HPDE6-E6E7 (cell line): ENCODE results near the gene CLCNKA.

Experiments used
- DNase-seq: peaks from one replicate; pipeline ENCODE4 v3.0.0; 2011; ENCODE audit warnings: missing footprints; ENCODE audit errors: extremely low spot score

Gene CLCNKA

DNA sequence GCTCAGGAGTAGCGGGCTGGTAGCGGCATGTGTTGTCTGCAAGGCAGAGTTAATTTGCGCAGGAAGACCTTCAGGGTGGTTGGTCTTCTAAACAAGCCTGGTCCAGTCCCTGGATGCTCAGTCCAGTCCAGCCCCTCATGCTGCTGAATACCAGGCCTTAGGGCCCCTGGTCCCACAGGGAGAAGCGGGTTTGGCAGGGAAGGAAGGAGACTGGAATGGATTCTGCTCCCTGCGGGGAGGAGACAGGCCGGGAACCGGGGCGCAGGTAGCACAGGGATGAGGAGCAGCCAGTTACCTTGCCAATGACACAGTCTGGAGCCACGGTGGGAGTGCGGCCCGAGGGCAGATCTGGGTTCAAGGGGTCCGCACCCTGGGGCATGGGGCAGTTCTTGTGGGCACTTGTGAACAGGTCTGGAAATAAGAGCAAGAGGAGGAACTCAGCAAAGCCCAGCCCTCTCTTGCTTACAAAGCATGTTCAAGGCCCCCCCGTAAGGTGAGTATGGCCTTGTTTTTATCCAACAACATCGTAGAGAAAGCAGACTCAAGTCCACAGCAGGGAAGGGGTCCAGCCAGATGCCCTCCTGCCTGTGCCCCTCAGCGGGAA is 41.5 kb downstream of the CLCNKA start:
- DNase-seq: no peak

DNA sequence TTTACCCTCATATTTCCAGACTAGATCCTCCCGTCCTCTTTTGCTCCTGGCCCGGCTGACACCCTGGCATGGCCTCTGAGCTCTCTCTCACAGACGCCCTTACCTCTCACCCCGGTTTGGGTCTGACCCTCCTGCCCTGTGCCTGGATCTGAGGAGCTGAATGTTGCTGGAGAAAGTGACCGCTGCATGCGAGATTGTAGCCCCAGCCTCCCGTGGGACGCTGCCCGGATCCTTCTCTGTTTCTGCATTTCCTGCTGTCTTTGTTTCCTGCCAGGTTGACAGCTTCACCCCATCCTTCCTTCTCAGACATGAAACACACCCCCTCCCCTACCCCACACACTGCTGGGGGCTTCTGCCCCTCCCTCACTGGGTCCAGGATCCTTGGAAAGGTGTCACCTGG is 42.1 kb downstream of the CLCNKA start:
- no peak for DNase-seq

DNA sequence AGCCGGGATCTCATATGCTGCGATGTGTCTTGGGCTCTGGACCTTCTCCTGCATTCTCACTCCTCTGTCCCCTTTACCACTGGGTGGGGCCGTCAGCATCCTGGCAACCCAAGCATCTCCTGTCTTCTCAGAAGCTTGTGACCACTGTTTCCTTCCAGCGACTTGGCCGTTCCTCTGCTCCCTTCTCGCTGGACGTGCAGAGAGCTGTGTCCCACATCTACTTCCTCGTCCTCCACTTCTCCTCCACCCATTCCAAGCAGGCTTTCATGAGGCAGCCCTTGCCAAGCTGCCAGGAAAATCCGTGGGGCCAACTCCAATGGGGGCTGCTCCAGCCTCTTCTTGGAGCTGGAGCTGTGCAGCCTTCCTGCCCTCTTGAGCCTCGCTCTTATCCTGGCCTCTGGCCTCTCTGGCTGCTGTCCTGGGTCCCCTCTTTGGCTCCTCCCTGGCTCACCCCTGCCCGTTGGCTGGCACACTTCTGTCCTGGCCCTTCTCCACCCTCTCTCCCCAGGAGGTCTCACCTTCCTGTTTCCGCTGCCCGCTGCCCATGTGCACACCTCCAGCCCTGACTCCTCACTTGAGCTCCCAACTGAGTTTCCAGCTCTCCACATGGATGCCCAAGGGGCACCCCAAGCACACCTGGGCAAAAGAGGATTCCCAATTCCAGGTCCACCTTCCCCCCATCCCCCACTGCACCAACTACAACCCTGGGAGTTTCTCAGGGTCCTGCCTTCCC is 42.9 kb downstream of the CLCNKA start:
- DNase-seq: no peak

DNA sequence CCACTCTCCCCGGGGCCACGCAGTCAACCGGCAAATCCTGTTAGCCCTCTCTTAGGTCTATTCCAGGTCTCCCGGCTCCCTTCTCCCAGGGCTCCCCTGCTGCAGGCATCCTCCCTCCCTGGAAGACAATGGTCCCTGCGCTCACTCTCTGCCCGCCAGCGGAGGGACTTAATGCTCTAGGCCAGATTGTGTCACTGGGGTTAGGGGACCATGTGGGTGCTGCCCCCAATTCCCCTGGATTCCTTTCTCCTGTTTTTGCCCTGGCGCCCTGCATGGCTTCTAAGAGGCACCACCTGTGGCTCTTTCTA is 43.4 kb downstream of the CLCNKA start:
- DNase-seq: no peak

DNA sequence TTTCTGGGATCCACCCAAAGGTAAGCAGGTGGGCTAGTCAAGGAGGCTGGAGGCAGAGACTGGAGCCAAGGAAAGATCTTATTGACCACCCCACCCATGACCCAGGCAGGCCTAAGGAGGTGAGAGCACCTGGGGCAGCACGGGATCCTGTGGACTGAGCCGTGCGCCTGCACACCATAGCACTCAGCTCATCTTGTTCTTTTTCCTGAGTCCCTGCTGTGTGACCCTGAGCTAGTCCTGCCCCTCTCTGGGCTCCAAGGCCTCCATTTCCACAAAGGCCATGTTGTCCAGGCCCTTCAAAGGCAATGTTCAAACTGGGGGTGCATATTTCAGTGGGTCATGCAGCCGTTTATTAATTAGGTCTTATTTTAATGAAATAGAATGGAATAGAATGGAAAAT is 44.4 kb downstream of the CLCNKA start:
- DNase-seq: no peak

DNA sequence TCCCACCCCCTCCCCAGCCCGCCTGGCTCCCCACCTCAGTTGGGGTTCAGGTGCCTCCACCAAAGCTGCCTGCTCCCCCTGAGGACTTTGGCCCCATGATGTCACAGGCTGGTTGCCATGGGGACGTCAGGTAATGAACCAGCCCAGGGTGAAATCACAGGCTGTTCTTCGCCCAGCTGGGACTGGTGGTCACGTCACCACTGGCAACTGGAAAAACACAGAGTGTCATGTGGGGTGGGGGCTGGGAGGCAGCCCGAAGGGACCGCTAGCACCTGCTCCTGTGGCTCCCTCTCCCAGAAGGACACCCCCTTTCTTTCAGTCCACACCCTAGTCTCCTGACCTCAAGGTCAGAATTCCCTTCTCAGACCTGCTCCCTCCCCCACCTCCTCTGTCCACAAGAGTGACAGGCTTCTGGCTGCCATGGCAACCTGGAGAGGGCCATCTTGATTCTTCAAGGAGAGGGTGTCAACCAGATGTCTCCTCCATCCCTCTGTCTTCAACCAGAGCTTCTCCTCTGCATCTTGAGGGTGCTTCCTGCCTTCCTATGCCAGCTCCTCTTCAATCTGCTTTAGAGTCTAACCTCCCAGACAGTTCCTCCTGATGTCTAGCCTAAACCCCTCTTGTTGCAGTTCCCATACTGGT is 45.4 kb downstream of the CLCNKA start:
- DNase-seq: peak; percentile 78

DNA sequence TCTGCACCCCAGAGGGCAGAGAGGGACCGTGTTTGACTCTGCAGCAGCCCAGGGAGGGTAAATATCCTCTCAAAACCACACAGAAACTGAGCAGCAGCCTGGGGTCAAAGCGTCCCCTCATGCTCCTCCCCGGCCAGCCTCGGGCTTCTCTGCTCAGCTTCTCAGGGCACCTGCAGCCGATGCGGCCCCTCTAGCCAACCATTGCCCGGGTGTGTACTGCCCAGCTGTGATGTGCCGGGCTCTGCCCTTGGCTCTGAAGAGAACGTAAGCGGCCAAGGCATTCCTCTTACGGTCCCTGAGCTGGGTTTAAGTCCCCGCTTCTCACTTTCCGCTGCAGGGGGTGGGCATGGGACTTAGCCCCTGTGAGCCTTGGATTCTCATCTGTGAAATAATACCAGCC is 46.1 kb downstream of the CLCNKA start:
- DNase-seq: no peak

DNA sequence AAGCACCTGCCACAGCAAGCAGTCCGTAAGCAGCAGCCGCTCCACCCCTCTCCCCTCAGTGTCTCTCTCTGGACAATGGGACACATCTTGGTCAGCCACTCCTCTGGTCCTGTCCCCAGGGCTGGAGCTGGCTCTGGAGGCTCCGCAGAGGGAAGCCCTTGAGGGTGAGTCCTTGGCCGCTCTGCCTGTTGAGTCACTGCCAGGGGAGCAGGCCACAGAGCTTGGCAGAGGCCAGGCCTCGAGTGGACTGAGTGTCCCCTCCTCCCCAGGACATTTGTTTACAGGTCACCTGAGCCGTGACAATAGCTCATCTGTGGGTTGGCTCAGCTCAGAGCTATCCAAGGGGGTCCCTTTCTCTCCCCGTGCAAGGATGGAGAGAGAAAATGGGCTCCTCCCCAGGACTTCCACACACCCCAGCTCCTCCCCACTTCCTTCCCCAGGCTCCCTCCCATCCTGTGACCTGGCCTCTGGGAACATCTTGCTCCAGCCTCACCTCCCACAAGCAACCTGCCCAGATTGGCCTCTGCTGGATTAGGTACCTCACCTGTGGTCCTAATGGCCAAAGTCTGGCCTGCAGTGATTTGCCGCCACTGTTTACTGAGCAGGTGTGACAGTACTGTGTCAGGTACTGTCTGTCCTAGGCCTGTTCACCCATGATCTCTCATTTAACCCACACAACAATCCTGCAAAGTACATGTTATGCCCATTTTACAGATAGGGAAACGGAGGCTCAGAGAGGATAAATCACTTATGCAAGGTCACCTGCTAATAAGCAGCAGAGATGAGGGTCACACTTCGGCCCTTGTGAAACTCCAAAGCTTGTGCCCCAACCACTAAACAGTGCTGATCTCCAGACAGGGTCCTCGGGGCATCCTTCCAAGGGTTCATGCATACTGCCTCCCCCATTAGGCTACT is 46.8 kb downstream of the CLCNKA start:
- no peak for DNase-seq

DNA sequence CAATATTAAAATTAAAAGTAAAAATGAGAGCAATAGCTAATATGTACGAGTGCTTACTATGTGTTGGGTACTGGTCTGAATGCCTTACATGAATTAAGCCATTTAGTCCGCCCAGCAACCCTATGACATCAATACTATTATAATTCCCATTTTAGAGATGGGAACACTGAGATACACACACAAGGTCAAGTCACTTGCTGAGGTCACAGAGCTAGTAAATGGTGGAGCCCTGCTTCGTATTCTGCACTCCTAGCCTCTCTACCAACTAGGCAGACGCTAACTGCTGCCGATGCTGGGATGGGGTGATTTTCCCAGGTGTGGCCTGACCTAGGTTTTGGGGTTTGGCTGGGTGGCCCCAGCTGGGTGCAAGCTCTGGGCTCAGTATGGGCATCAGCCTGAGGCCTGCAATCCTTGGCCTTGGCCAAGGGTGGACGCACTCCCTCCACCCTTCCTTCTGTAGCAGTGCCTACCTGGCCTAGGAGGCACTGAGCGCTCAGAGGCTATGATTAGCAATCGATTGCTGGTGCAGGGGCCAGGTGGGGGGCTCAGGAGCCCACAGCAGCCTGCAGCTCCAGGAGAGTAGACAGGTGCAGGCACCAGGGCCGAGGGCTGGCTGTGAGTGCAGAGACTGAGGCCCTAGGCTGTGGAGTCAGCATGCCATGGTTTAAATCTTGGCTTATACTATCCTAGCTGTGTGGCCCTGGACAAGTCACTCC is 49.0 kb downstream of the CLCNKA start:
- DNase-seq: no peak

DNA sequence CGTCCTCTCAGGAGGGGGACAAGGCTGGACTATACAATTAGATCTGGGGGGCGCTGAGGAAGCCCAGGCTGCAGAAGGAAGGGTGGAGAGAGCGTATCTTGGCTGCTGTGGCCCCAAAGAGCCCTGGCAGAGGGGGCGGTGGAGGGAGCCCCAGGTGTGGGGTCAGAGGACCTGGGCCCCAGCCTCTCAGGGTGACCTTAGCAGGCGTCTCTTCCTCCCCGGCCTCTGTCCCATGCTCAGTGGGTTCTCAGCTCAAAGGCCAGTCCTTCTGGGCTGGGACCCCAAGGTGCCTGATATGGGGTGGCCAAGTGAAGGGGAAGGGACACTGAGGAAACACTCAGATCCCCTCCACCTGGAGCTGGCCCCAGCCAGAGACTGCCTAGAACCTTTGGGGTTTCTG is 49.8 kb downstream of the CLCNKA start:
- DNase-seq: no peak

DNA sequence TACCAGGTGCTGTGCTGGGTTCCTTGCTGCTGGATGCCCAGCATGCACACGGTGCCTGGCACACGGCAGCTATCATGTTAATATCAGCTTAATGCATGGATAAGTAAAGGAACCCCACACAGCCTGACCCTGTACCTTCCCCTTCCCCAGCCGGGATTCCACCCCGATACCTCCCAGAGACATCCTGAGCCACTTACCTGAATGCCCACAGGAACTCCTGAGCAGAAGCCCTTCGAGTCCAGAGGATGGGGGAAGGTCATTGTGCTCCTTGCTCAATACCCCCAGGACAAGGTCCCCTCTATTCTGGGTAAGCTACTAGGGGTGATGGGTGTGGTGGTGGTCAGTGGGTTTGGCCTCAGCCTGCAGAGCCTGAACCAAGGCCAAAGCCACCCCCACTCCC is 50.3 kb downstream of the CLCNKA start:
- DNase-seq: no peak

DNA sequence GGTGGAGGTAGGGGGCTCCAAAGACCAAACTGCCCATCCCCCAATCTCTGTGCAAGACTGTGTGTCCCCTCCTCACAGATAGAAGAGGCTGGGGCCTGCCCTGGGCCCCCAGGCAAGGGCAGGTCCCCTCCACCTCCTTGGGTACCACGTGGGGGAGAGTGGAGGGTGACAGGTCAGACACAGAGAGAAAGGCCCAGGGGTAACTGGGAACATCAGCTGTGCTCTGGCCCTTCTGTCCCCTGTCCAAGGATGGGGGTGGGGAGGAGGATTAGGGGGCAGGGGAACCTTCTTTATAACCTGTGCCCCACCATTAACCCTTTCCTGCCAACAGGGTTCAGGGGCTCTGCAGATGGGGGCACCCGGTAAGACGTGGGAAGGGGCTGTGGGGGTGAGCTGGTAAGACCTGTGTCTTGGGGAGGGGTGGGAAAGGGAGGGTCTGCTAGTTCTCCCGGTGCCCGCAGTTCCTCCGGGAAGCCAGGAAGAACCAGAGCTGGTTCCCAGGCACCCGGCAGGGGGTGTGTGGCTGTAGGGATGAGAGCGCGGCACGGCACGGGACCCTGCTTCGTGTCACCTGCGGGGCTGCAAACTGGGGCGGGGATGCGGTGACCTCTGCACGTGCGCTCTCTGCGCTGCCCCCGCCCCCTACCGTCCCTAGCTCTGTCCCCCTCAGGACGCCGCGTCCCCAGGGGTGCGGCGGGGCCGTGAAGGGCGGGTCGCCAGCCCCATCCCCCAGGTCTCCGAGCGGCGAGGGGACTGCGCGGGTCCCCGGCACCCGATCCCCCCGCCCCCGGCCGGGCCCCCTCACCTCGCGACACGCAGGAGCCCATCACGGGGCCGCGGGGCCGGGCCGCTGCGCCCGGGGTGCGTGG is 51.0 kb downstream of the CLCNKA start:
- no peak for DNase-seq

DNA sequence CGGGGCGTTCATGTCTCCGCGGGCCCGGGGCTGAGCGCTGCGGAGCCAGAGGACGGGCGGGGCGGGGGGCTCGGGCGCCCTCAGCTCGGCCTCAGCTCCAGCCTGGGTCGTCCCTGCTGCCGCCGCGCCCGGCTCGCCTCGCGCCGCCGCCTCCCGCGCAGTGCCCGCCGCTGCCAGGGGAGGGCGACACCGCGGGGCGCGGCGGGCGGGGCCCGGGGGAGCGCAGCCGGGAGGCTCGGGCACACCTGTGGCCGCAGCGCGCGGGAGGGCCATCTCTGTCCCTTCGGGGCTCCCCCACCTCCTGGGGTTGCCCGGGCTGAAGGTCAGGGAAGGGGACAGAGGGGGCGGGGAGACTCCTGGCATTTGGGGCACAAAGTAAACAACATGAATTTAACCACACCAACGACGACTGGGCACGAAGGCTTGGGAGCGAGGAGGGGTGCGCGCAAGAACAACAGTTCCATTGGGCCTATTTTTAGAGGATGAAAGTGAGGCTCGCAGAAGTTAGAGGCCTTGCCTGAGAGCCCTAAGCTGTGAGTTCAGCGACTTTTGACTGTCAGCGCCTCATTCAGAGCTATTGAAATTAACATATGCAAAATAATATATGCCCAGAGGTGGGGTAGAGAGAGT is 51.8 kb downstream of the CLCNKA start, which contains the start of gene FAM131C:
Gene FAM131C (minus strand): TSS at position 162 of the 630 bp plus-strand sequence. CDS start 209 bp downstream, outside the sequence.
- DNase-seq: peak; percentile 75

DNA sequence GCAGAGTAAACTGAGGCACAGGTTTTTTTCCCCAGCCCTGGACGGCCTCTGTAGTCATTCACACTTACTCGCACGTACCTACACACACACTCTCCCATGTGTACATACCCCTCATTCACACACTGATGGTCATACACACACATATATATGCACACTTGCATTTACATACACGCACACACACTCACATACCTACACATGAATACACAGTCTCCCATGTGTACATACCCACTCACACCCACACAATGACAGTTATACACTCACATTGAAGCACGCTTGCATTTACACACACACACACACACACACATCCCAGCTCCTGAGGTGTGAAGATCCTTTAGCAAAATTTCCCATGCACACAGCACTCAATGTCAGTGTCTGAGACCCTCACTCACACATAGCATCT is 52.4 kb downstream of the CLCNKA start:
- no peak for DNase-seq

DNA sequence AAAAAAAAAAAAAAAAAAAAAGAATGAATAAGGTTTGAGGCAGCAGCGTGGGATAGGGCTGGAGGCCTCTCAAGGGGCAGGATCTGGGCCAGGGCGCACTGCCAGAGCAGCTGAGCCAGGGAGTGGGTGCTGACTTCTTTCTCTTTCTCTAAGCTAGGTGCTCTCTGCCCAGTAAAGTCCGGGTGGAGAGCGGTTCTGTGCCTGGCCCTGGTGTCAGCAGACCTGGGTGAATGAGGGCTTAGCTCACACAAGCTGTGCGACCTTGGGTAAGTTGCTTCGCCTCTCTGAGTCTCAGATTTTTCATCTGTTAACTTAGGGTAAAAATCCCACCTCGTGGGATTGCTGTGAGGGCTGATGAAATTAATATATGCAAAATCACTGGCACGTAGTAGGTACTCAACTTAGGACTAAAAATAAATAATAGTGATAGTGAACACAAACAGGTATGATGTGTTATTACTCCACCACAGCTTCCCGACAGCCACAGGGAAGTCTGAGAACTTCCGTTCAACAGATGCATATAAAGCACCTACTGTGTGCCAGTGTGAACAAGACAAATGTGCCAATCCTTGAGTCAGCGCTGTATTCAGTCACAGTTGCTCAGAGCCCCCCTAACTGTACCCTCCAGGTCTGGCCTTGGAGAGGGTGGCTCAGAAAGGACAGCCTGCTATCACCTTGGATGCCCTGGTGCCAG is 53.6 kb downstream of the CLCNKA start:
- no peak for DNase-seq

DNA sequence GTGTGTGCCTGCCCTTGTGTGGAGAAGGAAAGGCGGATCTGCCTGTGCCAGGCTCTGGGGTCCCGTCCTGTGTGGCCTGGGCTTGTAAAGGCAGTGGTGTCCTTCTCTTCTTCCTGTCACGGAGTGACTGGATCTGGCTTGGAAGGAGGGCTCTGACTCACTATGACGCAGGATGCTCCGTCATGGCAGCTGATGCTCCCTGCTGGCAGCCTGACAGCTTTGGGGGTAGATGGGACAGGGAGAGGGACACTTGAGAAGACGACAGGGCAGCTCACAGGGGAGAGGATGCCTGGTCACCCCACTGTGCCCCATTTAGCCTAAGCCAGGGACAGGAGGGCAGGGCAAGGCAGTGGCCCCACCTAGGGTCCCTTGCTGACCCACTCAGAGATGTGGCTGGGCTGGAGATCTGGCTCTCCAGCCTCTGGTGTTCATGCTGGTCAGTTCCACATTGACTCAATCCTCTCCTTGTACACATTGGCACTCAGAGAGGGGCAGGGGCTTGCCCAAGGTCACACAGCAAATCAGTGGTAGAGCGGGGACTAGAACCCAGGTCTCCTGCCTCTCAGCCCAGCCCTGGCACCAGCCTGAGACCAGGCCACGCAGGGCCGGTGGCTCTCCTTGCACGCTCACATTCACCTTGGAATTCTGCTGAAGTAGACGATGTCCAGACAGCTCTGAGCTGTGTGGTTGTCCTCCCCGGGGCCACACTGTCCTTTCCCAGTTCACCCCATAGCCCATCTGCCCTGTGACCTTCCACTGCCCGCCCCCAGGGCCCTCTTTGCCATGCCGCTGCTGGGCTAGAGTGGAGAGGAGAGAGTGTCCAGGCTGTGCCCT is 54.4 kb downstream of the CLCNKA start:
- DNase-seq: peak; percentile 89

DNA sequence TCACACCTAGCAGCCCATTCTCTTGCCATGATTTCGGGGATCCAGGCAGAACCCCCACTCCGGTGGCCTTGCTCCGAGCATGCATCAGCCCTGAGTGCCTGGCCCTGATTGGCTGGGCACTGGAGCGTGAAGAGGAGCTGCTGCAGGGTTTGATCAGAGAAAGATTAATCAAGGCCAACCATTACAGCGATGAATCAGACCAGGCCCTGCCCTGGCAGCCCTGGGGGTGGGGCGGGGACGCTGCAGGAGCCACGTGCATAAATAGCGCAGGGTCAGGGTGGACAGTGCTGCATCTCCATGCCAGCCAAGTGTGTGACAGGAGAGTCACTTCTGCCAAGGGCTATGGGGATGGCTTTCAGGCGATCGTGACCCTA is 55.0 kb downstream of the CLCNKA start:
- peak; percentile 58 for DNase-seq

DNA sequence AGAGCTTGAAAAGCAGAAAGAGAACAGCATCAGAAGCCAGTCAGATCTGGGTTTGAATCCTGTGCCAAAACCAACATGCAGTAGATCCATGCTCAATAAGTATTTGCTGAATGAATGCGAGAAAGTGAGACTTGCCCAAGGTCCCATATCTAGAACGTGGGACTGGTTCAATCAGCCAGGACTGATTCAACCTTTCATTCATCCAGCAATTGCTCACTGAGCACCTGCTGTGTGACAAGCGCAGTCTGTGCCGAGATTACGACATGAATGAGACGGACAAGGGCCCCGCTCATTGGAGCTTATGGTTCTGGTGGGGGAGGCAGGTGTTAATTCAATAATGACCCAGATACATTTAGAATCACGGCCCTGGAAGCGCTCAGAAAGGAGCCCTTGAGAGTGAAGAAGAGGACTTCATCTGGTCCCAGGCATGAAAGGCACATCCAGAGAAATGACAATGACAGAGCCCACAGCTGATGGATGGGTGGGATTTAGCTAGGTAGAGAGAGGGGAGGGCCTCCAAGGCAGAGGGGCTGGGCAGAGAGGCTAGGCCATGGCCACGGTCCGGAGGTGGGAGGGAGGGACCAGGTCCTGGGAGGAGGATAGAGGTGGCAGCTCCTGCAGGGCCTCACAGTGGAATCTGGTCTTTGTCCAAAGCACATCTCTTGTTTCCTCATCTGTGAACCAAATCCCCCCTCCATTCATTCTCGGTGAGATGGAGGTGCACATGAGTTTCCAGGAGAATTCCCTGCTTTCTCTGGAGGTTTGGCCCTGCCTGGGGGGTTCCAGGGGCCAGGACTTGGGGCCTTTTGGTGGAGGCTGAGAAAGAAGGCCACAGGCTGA is 55.8 kb downstream of the CLCNKA start:
- no peak for DNase-seq
